ENCODE data around the gene PPP2CA. TPM values are rescaled to one million over a fixed set of nuclear protein-coding genes. Genes with fewer than 3 reads are reported as not detected.

PPP2CA gene
- total and polyA plus RNA-seq, 9 of the 15 experiments (the other 6 are each of a cell fraction or from before 2014, with no cell fraction given) = 23.0 to 257 (median 109) TPM

DNA sequence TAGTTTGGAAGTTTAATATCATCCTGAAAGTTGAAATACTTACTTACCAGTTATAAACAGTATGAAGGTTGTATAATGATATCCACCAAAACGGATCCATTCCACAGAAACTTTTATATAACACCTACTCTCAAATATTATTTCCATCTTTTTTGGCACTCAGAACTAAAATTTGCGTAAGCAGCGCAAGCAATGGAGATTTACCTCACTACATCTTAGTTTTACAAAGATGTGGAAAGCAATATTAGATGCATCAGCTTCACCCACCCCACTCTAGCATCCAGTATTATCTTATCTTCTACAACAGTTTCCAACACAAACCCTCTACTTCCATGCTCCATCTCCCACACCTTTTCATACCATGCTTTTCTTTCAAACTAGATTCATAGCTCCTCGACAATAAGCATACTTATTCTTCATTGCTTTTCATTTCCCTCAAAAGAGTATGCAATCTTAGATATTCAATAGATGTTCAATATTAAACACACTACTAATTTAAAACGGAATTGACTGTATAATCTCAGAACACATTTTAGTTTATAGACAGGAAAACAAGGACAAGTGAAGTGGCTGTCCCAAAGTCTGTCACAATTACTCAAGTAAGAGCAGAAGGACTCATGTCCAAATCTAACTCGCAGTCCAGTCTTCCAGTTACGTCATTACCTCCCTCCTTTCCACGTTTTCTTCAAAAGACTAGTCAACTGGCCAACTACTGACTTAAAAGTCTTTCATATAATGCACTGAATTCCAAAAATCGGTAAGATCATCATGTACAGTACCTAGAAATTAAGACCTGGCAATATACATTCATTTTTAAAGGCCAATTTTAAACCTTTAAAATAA lies 2.2 kb downstream of the PPP2CA start (continued):
- TF ChIP-seq, protein P1, sequence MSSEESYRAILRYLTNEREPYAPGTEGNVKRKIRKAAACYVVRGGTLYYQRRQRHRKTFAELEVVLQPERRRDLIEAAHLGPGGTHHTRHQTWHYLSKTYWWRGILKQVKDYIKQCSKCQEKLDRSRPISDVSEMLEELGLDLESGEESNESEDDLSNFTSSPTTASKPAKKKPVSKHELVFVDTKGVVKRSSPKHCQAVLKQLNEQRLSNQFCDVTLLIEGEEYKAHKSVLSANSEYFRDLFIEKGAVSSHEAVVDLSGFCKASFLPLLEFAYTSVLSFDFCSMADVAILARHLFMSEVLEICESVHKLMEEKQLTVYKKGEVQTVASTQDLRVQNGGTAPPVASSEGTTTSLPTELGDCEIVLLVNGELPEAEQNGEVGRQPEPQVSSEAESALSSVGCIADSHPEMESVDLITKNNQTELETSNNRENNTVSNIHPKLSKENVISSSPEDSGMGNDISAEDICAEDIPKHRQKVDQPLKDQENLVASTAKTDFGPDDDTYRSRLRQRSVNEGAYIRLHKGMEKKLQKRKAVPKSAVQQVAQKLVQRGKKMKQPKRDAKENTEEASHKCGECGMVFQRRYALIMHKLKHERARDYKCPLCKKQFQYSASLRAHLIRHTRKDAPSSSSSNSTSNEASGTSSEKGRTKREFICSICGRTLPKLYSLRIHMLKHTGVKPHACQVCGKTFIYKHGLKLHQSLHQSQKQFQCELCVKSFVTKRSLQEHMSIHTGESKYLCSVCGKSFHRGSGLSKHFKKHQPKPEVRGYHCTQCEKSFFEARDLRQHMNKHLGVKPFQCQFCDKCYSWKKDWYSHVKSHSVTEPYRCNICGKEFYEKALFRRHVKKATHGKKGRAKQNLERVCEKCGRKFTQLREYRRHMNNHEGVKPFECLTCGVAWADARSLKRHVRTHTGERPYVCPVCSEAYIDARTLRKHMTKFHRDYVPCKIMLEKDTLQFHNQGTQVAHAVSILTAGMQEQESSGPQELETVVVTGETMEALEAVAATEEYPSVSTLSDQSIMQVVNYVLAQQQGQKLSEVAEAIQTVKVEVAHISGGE (CRISPR knock-in tag; IDR thresholded peaks at IDR 0.05) = no peak
- TF ChIP-seq CREB1 (IDR thresholded peaks at IDR 0.05) (0 out of 2 replicates have a peak, but pooled peaks have one; percentile 27), CREB1 (CRISPR knock-in tag; IDR thresholded peaks at IDR 0.05) (no peak), SMARCA4 (IDR thresholded peaks at IDR 0.05) (peak; percentile 63), NKRF (IDR thresholded peaks at IDR 0.05; ENCODE audit: borderline replicate concordance) (0 out of 2 replicates have a peak, but pooled peaks have one; percentile 39), ZNF212 (CRISPR knock-in tag; IDR thresholded peaks at IDR 0.05) (no peak), XRCC5 (IDR thresholded peaks at IDR 0.05; ENCODE audit: low read depth, low read length) (no peak), ATF7 (IDR thresholded peaks at IDR 0.05) (peak; percentile 91), HNRNPLL (IDR thresholded peaks at IDR 0.05; ENCODE audit: low read depth, low read length, poor library complexity, severe bottlenecking) (peak; percentile 90), TARDBP (IDR thresholded peaks at IDR 0.05) (no peak), L3MBTL2 (IDR thresholded peaks at IDR 0.05) (0 out of 2 replicates have a peak, but pooled peaks have one; percentile 15), EHMT2 (IDR thresholded peaks at IDR 0.05) (peak; percentile 52; the same call in 1 of the 2 replicates), CREM (IDR thresholded peaks at IDR 0.05; ENCODE audit: low read depth) (peak; percentile 82), DPF2 (IDR thresholded peaks at IDR 0.05) (peak; percentile 58; the same call in 1 of the 2 replicates), CEBPB (tag; IDR thresholded peaks at IDR 0.05) (peak; percentile 49; the same call in 1 of the 2 replicates), BRD9 (IDR thresholded peaks at IDR 0.05; ENCODE audit: low read depth, partially characterized antibody) (no peak), NCOR1 (IDR thresholded peaks at IDR 0.05) (peak; percentile 7; the same call in 1 of the 2 replicates), COPS2 (conservative IDR thresholded peaks at IDR 0.05) (no peak), ARID1B (IDR thresholded peaks at IDR 0.05) (peak; percentile 68)
- TF ChIP-seq, protein P2, sequence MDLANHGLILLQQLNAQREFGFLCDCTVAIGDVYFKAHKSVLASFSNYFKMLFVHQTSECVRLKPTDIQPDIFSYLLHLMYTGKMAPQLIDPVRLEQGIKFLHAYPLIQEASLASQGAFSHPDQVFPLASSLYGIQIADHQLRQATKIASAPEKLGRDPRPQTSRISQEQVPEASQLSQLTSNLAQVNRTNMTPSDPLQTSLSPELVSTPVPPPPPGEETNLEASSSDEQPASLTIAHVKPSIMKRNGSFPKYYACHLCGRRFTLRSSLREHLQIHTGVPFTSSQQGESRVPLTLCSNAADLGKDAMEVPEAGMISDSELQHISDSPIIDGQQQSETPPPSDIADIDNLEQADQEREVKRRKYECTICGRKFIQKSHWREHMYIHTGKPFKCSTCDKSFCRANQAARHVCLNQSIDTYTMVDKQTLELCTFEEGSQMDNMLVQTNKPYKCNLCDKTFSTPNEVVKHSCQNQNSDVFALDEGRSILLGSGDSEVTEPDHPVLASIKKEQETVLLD (IDR thresholded peaks at IDR 0.05) = no peak
- TF ChIP-seq, protein P3, sequence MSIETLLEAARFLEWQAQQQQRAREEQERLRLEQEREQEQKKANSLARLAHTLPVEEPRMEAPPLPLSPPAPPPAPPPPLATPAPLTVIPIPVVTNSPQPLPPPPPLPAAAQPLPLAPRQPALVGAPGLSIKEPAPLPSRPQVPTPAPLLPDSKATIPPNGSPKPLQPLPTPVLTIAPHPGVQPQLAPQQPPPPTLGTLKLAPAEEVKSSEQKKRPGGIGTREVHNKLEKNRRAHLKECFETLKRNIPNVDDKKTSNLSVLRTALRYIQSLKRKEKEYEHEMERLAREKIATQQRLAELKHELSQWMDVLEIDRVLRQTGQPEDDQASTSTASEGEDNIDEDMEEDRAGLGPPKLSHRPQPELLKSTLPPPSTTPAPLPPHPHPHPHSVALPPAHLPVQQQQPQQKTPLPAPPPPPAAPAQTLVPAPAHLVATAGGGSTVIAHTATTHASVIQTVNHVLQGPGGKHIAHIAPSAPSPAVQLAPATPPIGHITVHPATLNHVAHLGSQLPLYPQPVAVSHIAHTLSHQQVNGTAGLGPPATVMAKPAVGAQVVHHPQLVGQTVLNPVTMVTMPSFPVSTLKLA (conservative IDR thresholded peaks at IDR 0.05) = peak in 1 of 2 experiments; percentile 47; a peak in 1 of 4 replicates

Data from K562 (cell line).